GM23248 (cell line): ENCODE results near the gene RPS6KA3.

Experiments used
- EZH2 ChIP-seq: fragments of 200-600 bp; sonication (generic); IDR thresholded peaks from 2 replicates; pipeline ENCODE4 v1.6.1; 2018; ENCODE audit warnings: antibody characterized with exemption, mild to moderate bottlenecking; ENCODE audit not compliant: insufficient read depth, poor library complexity, severe bottlenecking
- EZH2phosphoT487 ChIP-seq: fragments of 200-600 bp; sonication (generic); IDR thresholded peaks from 2 replicates; pipeline ENCODE4 v1.6.1; 2018; ENCODE audit warnings: antibody characterized with exemption, moderate library complexity, mild to moderate bottlenecking, low read depth; ENCODE audit not compliant: insufficient read depth

DNA sequence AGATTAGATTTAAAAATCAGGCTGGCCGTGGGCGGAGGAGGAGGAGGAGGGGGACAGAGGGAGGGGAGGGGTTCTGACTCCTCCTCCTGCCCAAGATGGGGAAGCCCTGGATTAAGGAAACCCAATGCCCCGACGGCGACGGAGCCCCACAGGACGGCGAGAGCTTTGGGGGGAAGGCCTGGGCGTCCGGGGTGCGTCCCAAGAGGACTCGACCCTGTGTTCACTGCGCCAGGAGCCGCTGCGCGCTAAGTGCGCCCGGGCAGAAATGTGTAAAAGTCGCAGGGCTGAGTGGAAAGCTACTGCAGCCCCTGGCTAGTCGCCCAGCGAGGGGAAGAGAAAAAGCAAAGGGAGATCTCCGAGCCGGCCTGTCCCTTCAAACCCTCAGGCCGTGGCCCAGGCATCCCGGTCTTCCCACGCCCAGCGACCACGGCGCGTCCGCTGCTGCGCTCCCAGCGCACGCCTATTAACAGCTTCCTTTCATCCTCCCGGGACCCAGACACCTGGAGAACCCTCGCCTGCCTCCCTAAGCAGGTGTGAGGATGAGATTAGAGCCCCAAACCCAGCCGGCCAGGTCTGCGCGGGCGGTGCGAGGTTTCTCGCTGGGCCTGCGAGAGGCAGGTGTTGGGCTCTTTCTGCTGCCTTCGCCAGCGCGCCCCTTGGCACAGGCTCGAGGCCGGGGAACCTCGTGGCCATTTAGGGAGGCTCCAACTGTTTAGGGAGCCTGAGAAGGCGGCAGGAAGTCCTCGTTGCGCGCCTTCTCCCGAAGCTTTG is 1.4 kb upstream of the RPS6KA3 start:
- TF ChIP-seq EZH2 (no peak), EZH2phosphoT487 (no peak)
